Measurements from ENCODE around the gene PLEKHH2.

PLEKHH2 gene

GRCh38 chr2:43800894-43801293, 163.8 kb downstream of the PLEKHH2 start:
- ATAC-seq, result no peak
- TF ChIP-seq OSR1 (CRISPR knock-in tag; IDR thresholded peaks at IDR 0.05) (no peak), ZNF8 (CRISPR knock-in tag; IDR thresholded peaks at IDR 0.05) (no peak), BACH2 (CRISPR knock-in tag; IDR thresholded peaks at IDR 0.05; ENCODE audit: borderline replicate concordance) (no peak), SNAI2 (CRISPR knock-in tag; IDR thresholded peaks at IDR 0.05) (no peak), CSDC2 (CRISPR knock-in tag; IDR thresholded peaks at IDR 0.05) (no peak)

- no peak for TF ChIP-seq PPARA (CRISPR knock-in tag; IDR thresholded peaks at IDR 0.05; ENCODE audit: borderline replicate concordance)
- TF ChIP-seq TOX (CRISPR knock-in tag; IDR thresholded peaks at IDR 0.05; ENCODE audit: borderline replicate concordance), result no peak
- TF ChIP-seq ZFP3 (CRISPR knock-in tag; IDR thresholded peaks at IDR 0.05), result no peak
- TF ChIP-seq CREB5 (CRISPR knock-in tag; IDR thresholded peaks at IDR 0.05; ENCODE audit: low read depth), result no peak
- ATAC-seq, result no peak
Measured at GRCh38 chr2:43802135-43802534, 165.1 kb downstream of the PLEKHH2 start.

- no peak for TF ChIP-seq BACH2 (CRISPR knock-in tag; IDR thresholded peaks at IDR 0.05; ENCODE audit: borderline replicate concordance)
- TF ChIP-seq SNAI2 (CRISPR knock-in tag; IDR thresholded peaks at IDR 0.05), result no peak
- no peak for TF ChIP-seq CREB5 (CRISPR knock-in tag; IDR thresholded peaks at IDR 0.05; ENCODE audit: low read depth)
- no peak for TF ChIP-seq ZNF565 (CRISPR knock-in tag; conservative IDR thresholded peaks at IDR 0.05; ENCODE audit: low read depth)
- TF ChIP-seq TOX (CRISPR knock-in tag; IDR thresholded peaks at IDR 0.05; ENCODE audit: borderline replicate concordance), result no peak
- no peak for TF ChIP-seq POU6F1 (CRISPR knock-in tag; IDR thresholded peaks at IDR 0.05; ENCODE audit: borderline replicate concordance, low read depth)
- no peak for TF ChIP-seq ZNF70 (CRISPR knock-in tag; IDR thresholded peaks at IDR 0.05)
- no peak for TF ChIP-seq GLIS3 (CRISPR knock-in tag; IDR thresholded peaks at IDR 0.05)
- ATAC-seq, result no peak
Measured at GRCh38 chr2:43803113-43803512, 166.1 kb downstream of the PLEKHH2 start.

- TF ChIP-seq ZFP30 (CRISPR knock-in tag; IDR thresholded peaks at IDR 0.05) (no peak), POU6F1 (CRISPR knock-in tag; IDR thresholded peaks at IDR 0.05; ENCODE audit: borderline replicate concordance, low read depth) (no peak), ISL1 (CRISPR knock-in tag; IDR thresholded peaks at IDR 0.05) (no peak), ARNTL (CRISPR knock-in tag; IDR thresholded peaks at IDR 0.05; ENCODE audit: borderline replicate concordance, low read depth) (no peak), PPARA (CRISPR knock-in tag; IDR thresholded peaks at IDR 0.05; ENCODE audit: borderline replicate concordance) (no peak), ZNF8 (CRISPR knock-in tag; IDR thresholded peaks at IDR 0.05) (no peak)
- no peak for ATAC-seq
Measured at GRCh38 chr2:43806719-43807031, 169.6 kb downstream of the PLEKHH2 start.

GRCh38 chr2:43810452-43810851, 173.4 kb downstream of the PLEKHH2 start:
- ATAC-seq, result no peak
- TF ChIP-seq ZC3H10 (CRISPR knock-in tag; IDR thresholded peaks at IDR 0.05) (no peak), TCF4 (CRISPR knock-in tag; IDR thresholded peaks at IDR 0.05; ENCODE audit: borderline replicate concordance) (no peak), PATZ1 (CRISPR knock-in tag; IDR thresholded peaks at IDR 0.05; ENCODE audit: borderline replicate concordance) (no peak)

All from SK-N-SH treated with all-trans-retinoic acid at 6 μM for 48 hours (cell line).